Measurements from ENCODE around the gene PCGF3.

PCGF3 gene

DNA sequence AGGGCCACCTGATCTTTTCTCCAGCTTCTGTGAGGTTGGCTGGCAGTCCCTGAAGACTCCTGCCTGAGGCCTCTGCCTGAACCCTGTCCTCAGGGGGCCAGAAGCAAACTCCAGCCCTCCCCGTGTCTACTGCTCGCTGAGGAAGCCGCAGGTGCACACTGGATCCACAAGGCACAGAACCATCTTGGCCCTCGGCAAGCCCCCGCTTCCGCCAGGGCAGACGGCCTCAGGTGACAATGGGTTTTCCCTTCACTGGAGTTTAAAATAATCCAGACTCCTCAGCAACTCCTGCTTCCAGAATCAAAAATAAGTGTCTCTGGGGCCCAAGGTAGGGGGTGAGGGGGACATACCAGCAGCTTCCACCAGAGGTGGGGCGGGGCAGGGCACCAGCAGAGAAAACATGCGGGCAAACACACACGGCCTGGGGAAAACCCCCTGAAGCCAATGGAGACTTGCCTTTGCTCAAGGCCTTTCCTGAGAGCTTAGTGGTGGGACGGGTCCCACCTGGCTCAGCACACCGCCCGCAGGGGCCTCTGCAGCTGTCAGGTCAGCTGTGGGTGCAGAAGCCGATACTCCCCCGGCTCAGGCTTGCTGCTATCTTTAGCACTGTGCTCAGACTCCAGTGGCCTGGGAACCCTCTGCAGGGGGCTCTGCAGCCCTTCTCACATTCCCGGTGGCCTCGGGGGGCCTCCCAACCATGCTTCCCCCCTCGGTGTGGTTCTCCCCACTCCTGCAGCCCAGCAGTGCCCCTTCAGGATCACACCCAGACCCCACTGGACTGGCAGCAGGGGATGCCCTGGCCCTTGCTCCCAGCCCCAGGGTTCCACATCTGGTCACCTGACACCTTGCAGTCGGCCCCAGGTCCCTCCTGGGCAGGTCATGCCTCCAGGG, 29.4 kb upstream of the PCGF3 start:
- H3K27ac Mint-ChIP-seq: peak overlapping the region; percentile 90
- H3K4me3 Mint-ChIP-seq: peak overlapping the region; percentile 89
- no peaks in the 10 kb centered on the region for H3K27me3 Mint-ChIP-seq
- peaks cover 59% of the 10 kb centered on the region for H3K4me1 Mint-ChIP-seq
- peak; percentile 52 for ATAC-seq
- peaks cover 20% of the 10 kb centered on the region for H3K36me3 Mint-ChIP-seq
- no peaks in the 10 kb centered on the region for H3K9me3 Mint-ChIP-seq

DNA sequence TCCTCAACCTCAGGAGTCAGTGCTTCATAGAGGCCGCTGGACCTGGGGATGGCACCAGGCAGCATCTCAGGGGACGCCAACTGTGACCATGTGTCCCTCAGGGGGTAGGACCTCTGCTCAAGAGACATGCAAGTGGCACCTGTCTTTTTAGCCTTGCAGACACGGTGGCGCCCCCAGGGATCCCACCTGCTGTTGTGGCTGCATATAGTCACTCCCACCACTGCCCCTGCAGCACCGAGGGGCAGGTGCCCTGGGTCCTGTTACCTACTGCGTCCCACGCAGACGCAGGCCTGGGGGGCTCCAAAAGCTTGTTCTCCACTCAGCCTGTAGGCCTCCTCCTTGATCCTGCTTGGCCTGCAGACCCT, 28.8 kb upstream of the PCGF3 start:
- H3K9me3 Mint-ChIP-seq: no peaks in the 10 kb centered on the region
- H3K36me3 Mint-ChIP-seq: peaks cover 14% of the 10 kb centered on the region
- peak; percentile 2 for ATAC-seq
- peaks cover 59% of the 10 kb centered on the region for H3K4me1 Mint-ChIP-seq
- H3K4me3 Mint-ChIP-seq: peak overlapping the region; percentile 44
- no peaks in the 10 kb centered on the region for H3K27me3 Mint-ChIP-seq
- peak overlapping the region; percentile 90 for H3K27ac Mint-ChIP-seq

DNA sequence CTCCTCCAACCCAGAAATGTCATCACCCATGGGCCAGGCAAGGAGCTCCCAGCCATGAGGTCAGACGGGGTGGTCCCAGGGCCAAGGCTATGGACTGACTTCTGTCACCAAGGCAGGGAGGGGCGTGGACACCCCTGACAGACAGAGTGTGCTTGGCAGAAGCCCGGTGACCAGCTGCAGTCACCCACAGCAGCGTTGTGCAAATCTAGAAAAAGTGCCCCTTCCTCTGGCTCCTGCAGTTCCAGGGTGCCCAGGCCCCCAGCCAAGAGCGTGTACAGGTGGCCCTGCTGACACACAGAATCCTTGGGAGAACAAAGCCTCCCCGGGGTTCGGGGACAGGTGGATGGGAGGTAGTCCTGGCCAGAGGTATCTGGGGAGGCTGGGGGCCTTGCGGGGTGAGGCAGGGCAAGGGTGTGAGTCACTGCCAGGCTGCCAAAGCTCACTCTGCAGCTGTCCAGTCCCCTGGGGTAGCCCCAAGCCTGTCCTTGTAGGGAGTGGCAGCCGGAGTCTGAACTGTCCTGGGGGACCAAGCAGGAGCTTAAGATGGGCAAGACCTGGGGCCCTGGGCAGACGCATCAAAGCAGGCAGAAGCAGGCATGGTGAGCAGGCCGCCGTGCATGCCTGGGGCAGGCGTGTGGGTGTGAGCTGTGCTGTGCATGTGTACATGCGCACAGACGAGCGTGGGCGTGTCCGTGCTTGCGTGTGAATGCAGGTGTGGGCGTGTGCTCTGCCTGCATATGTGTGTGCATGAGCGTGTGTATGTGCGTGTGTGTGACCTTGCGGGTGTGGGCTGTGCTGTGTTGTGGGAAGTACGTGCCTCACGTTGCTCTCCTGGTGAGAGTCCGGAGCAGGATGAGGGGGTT, 28.0 kb upstream of the PCGF3 start:
- Mint-ChIP-seq H3K27ac (peak overlapping the region; percentile 90), H3K4me1 (peaks cover 63% of the 10 kb centered on the region), H3K36me3 (peaks cover 8% of the 10 kb centered on the region), H3K27me3 (peaks cover 2% of the 10 kb centered on the region), H3K4me3 (no peak overlapping the region), H3K9me3 (no peaks in the 10 kb centered on the region)
- ATAC-seq: no peak

DNA sequence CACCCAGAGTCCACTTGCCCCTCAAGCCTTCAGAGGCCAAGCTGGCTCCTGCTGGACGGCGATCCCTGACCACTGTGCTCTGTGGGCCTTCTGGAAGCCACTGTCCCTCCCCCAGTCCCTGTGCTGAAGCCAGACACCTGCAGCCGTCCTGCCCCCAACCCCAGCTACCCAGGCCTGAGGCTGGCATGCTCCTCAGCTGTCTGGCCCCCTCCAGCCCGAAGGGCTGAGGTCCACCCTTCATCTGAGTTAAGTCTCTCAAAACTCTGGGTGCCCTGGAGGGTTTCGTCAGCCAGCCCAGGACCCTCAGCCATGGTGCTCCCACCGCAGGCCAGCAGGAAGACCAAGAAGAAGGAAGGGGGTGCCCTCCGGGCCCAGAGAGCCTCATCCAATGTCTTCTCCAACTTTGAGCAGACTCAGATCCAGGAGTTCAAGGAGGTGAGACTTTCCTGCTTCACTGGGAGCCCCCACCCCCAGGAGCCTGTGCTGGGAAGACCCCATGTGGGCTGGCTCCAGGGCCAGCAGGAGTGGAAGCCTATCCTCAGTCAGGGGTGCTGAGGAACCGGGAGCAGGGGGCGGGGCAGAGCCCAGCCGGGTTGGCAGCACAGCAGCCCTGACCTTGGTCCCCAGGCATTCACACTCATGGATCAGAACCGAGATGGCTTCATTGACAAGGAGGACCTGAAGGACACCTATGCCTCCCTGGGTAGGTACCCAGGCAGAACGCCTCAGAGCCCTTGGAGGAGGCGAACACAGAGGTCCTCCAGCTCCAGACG, 27.1 kb upstream of the PCGF3 start:
- Mint-ChIP-seq H3K4me1 (peaks cover 63% of the 10 kb centered on the region), H3K27ac (peak overlapping the region; percentile 90), H3K4me3 (no peak overlapping the region), H3K9me3 (no peaks in the 10 kb centered on the region), H3K36me3 (peaks cover 1% of the 10 kb centered on the region), H3K27me3 (peaks cover 11% of the 10 kb centered on the region)
- no peak for ATAC-seq

DNA sequence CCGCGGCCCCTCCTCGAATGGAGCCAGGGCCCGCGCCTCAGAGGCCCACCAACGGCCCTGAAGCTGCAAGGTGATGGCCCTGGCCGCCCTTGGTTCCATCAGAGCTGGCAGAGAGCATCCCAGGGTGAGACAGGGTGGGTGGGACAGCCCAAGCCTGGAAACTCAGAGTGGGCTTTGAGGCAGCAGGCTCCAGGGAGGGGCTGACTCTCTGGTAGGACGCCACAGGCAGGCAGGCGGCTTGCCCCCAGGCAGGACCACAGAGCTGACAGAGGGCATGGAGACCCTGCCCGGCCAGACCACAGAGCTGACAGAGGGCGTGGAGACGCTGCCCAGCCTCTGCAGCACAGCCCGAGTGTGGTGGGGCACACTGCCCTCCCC, 26.5 kb upstream of the PCGF3 start:
- Mint-ChIP-seq H3K9me3 (no peaks in the 10 kb centered on the region), H3K27me3 (peaks cover 17% of the 10 kb centered on the region), H3K36me3 (no peaks in the 10 kb centered on the region), H3K4me3 (no peak overlapping the region), H3K4me1 (peaks cover 66% of the 10 kb centered on the region), H3K27ac (no peak overlapping the region)
- ATAC-seq: no peak

DNA sequence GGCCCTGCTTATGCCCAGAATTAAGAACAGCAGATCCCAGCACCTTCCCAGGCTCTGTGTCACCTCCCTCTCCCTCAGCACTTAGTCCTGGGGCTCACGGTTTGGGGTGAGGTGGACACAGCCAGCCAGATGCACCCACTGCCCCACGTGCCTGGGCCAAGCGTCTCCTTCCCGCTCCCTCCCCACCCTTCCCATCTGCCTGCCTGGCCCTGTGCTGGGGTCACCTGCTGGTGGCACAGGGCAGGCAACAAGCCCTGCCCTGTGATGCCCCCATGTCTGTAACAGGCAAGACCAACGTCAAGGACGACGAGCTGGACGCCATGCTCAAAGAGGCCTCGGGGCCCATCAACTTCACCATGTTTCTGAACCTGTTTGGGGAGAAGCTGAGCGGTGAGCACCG, 26.0 kb upstream of the PCGF3 start:
- no peak for ATAC-seq
- Mint-ChIP-seq H3K4me3 (peak overlapping the region; percentile 25), H3K4me1 (peaks cover 68% of the 10 kb centered on the region), H3K36me3 (no peaks in the 10 kb centered on the region), H3K9me3 (no peaks in the 10 kb centered on the region), H3K27ac (no peak overlapping the region), H3K27me3 (peaks cover 19% of the 10 kb centered on the region)

DNA sequence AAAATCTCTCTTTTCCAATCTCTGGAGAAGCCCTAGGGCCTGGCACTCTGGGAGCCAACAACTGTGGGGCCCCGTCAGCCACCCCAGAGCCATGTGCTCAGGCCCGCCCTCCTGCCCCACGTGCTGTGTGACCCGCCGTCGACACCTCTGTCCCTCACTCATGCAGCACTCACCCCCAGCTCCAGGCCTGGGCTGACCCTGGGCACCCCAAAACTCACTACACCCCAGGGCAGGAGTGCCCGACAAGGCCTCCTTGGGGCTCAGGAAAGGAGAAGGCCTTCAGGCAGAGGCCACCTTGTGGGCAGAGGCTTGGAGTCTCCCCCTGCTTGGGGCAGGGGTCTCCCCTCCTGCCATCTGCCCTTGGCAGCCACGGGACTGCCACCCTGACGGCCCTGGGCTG, 25.5 kb upstream of the PCGF3 start:
- H3K27ac Mint-ChIP-seq: peak overlapping the region; percentile 71
- H3K4me3 Mint-ChIP-seq: peak overlapping the region; percentile 74
- peaks cover 23% of the 10 kb centered on the region for H3K27me3 Mint-ChIP-seq
- H3K9me3 Mint-ChIP-seq: no peaks in the 10 kb centered on the region
- peaks cover 66% of the 10 kb centered on the region for H3K4me1 Mint-ChIP-seq
- ATAC-seq: no peak
- H3K36me3 Mint-ChIP-seq: no peaks in the 10 kb centered on the region

DNA sequence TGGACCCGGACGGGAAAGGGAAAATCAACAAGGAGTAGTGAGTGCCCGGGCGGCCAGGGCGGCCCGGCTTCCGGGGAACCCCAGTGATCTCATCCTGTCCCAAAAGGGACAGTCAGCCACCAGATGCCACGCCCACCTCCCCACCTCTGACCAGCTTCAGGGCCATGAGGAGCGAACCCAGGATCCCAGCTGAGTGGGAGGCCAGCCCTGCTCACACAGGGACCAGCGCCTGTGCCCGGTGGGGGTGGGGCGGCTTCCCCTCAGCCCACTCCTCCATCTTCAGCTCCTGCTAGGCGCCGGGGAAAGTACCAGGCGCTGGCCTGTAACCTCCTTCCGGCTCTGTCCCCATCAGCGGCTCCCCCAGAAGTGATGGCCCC, 25.1 kb upstream of the PCGF3 start:
- ATAC-seq: peak; percentile 1
- Mint-ChIP-seq H3K27ac (peak overlapping the region; percentile 71), H3K4me1 (peaks cover 61% of the 10 kb centered on the region), H3K4me3 (peak overlapping the region; percentile 74), H3K36me3 (no peaks in the 10 kb centered on the region), H3K9me3 (no peaks in the 10 kb centered on the region), H3K27me3 (peaks cover 27% of the 10 kb centered on the region)

DNA sequence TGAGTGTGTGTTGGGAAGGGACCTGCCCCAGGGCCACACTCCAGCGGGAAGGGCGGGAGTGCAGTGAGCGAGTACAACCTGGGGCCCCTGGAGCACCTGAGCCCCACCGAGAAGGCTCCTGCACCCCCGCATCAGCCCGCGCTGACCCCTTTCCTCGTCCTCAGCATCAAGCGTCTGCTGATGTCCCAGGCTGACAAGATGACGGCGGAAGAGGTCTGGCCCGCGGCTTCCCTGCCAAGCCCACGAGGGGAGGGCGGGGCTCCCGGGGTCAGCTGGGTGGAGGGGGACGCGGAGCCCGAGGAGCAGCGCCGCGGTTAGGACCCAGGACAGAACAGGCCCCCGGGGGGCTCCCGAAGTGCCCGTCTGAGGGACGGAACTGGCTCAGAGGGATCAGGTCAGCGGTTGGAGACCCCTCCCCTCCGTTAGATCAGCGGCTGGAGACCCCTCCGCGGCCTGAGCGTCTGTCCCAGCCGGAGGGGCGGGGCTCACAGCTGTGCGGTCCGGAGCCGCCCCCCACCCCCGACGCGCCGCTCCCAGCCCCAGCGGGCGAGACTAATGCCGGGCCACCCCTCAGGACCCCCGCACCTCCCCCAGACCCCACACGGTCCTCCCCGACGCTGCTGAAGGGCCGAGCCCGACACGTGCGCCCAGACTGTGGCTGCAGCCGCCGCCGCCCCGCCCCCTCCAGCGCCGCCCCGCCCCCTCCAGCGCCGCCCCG, 24.5 kb upstream of the PCGF3 start:
- peak overlapping the region; percentile 71 for H3K27ac Mint-ChIP-seq
- H3K9me3 Mint-ChIP-seq: no peaks in the 10 kb centered on the region
- peaks cover 56% of the 10 kb centered on the region for H3K4me1 Mint-ChIP-seq
- peak overlapping the region; percentile 74 for H3K4me3 Mint-ChIP-seq
- peaks cover 30% of the 10 kb centered on the region for H3K27me3 Mint-ChIP-seq
- peak; percentile 56 for ATAC-seq
- H3K36me3 Mint-ChIP-seq: no peaks in the 10 kb centered on the region

DNA sequence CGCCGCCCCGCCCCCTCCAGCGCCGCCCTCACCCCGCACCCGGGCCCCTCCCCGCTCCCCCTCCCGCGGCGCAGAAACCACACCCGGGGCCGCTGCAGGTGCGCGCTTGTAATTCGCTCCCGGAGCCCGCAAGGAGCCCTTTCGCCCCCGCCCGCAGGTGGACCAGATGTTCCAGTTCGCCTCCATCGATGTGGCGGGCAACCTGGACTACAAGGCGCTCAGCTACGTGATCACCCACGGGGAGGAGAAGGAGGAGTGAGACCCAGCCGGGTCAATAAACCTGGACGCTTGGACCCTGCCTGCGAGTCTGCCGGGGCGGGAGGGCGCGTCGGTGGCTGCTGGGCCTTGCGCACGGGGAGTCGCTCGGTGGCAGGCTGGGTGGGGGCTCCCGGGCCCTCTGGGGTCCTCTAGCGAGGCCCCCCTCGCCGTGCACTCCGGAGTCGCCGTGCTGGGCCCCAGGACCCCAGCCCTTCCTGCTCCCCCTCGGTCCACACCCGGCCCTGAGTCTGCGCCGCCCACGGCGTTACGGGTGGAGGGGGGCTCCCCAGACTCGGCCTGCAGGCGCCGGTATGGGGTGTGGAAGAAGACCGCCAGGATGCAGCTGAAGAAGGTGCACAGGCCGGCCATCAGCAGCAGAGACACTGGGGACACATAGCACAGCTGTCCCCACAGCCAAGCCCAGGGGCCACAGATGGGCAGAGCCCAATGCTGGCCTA, 23.7 kb upstream of the PCGF3 start:
- peak overlapping the region; percentile 55 for H3K4me3 Mint-ChIP-seq
- no peak overlapping the region for H3K27ac Mint-ChIP-seq

DNA sequence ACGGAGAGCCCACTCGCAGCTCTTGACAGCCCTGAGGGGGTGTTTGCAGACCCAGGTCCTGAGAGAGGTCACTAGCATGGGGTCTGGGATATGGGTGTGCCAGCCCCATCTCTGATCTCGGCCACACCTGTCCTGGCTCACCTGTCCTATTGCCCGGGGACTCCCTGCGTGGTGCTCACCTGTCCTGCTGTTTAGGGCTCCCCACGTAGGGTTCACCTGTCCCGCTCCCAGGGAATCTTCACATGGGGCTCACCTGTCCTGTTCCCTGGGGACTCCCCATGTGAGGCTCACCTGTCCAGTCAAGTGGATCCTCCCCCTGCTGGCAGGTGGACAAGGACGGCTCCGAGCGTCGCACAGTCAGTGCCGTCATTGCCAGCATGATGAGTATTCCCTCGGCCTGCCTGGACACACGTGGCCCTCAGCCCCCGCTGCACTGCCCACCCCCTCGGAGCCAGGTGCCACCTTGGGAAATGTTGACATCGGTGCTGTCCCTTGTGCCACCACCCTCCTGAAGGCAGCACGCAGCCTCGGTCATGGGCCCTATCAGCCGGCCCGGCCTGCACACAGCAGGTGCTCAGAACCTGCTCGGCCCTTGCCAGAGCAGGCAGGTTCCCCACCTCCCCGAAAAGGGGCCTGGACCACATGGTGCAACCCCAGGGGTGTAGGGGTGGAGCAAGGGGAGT, 23.0 kb upstream of the PCGF3 start:
- H3K27me3 Mint-ChIP-seq: peaks cover 37% of the 10 kb centered on the region
- H3K36me3 Mint-ChIP-seq: no peaks in the 10 kb centered on the region
- no peak overlapping the region for H3K27ac Mint-ChIP-seq
- no peak for ATAC-seq
- peaks cover 43% of the 10 kb centered on the region for H3K4me1 Mint-ChIP-seq
- no peaks in the 10 kb centered on the region for H3K9me3 Mint-ChIP-seq
- peak overlapping the region; percentile 41 for H3K4me3 Mint-ChIP-seq

More for the DNA sequence above, 23.7 kb upstream of the PCGF3 start:
- Mint-ChIP-seq H3K36me3 (no peaks in the 10 kb centered on the region), H3K4me1 (peaks cover 48% of the 10 kb centered on the region), H3K27me3 (peaks cover 30% of the 10 kb centered on the region), H3K9me3 (no peaks in the 10 kb centered on the region)
- ATAC-seq: peak; percentile 13

DNA sequence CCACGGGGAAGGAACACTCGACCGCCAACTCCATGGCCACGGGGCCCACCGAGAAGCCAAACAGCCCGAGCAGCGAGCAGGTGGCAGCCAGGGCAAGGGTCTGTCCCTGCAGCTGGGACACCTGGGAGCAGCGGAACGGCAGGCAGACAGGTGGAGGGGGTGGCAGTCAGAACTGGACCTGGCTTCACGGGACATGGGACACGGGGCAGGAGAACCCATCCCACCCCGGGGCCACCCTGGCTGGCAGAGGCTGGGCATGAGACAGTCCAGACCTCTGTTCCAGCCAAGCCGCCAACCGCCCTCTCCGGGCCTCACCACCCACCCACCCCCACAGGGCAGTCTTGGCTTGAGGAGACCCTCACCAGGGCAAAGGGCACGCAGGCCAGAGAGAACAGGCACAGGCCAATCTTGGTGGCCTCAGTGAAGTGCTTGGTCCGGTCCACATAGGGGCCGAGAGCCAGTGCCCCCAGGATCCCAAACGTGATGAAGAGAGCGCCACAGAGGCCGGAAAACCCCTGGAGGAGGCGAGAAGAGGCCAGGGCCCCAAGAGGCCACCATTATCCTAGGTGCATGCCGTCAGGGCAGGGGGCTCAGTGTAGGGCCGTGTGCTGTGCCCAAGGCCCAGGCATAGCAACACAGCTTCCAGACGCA, 22.3 kb upstream of the PCGF3 start:
- H3K9me3 Mint-ChIP-seq: no peaks in the 10 kb centered on the region
- peaks cover 40% of the 10 kb centered on the region for H3K4me1 Mint-ChIP-seq
- H3K4me3 Mint-ChIP-seq: no peak overlapping the region
- ATAC-seq: no peak
- H3K27ac Mint-ChIP-seq: no peak overlapping the region
- H3K27me3 Mint-ChIP-seq: peaks cover 44% of the 10 kb centered on the region
- no peaks in the 10 kb centered on the region for H3K36me3 Mint-ChIP-seq

DNA sequence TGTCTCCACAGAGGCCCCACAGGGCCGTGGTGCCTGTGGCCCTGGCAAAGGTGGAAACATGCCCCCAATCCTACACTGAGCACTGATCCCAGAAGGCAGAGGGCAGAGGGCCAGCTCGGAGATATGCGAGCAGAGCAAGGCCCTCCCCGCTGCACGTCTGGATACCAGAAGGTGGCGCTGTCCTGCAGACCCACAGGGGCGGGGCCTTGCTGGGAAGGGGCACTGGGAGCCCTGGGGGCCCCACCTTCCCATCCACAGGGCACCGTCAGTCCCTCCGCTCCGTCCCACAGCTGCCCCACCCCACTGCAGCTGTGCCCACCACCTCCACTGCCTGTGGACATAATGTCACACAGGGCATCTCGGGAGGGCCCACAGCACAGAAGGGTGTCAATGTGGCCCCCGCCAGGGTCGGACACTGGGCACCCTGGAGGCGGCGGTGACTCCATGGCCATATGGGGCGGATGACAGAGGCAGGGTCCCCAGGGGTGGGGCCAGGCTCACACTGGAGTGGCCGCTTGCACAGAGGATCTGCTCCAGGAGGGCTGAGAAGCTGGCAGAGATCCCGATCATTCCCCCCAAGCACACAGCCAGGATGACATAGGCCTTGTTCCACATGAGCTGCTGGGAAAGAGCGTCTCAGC, 21.5 kb upstream of the PCGF3 start:
- H3K4me3 Mint-ChIP-seq: no peak overlapping the region
- no peak overlapping the region for H3K27ac Mint-ChIP-seq
- peaks cover 47% of the 10 kb centered on the region for H3K27me3 Mint-ChIP-seq
- no peak for ATAC-seq
- H3K4me1 Mint-ChIP-seq: peaks cover 38% of the 10 kb centered on the region
- no peaks in the 10 kb centered on the region for H3K9me3 Mint-ChIP-seq
- H3K36me3 Mint-ChIP-seq: no peaks in the 10 kb centered on the region

Measured in stimulated activated memory B cell treated with anti-CD40 and anti-IgM and Interleukin-4, amounts not matched to agents 10 μg/mL and 1 μg/mL and 100 μg/mL, for 72 hours (primary cell).